ENCODE data around the gene SKAP1.
A peak's percentile ranks its signal among the peaks of the same experiment; 100 is the strongest.

The SKAP1 gene

DNA sequence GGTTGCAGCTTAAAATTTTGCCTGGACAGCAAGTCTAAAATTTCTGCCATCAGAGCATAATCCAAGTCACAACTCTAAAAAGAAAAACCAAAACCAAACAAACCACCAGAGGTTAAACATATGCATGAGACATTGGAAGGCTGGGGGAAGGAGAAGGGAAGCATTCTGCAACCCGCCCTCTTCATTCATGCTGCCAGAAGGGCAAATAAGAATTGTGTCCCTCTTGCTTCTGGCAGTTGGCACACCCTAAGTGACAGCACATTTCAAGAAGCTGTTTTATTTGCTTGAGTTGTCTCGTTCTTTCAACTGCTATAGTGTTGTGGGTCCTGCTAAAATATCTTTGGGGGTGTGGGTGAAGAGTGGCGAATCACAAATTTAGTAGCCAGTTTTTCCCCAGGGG lies 99.6 kb downstream of the SKAP1 start:
- DNase-seq, result no peak

- no peak for DNase-seq
Observed at GRCh38 chr17:48328457-48328856, 101.6 kb downstream of the SKAP1 start.

- no peak for DNase-seq
Observed at GRCh38 chr17:48326310-48326709, 103.7 kb downstream of the SKAP1 start.

DNA sequence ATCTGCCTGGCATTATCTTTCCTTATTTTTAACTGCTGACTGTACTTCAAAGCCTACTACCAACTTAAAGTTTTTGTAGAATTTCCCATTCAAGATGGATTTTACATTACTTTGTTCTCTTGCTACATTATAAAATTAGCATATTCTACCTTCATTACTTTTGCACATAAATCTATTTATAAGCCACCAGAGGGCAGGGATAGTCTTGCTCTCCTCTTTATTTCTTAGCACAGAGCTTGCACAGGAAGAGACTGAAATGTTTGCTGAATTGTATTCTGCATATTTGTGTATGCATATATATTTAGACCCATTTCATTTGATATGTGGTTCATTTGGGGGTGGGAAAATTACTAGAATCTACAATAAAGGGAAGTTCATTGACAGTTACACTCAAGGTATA lies 108.0 kb downstream of the SKAP1 start:
- no peak for DNase-seq

- no peak for DNase-seq
Observed at GRCh38 chr17:48317732-48318131, 112.3 kb downstream of the SKAP1 start.

- no peak for DNase-seq
Observed at GRCh38 chr17:48314716-48315115, 115.3 kb downstream of the SKAP1 start.

GRCh38 chr17:48313096-48313755 lies 116.8 kb downstream of the SKAP1 start:
- no peak for DNase-seq

GRCh38 chr17:48311324-48311723 lies 118.7 kb downstream of the SKAP1 start:
- DNase-seq, result no peak

- no peak for DNase-seq
Observed at GRCh38 chr17:48310748-48311213, 119.2 kb downstream of the SKAP1 start.

GRCh38 chr17:48308581-48308980 lies 121.4 kb downstream of the SKAP1 start:
- no peak for DNase-seq

DNA sequence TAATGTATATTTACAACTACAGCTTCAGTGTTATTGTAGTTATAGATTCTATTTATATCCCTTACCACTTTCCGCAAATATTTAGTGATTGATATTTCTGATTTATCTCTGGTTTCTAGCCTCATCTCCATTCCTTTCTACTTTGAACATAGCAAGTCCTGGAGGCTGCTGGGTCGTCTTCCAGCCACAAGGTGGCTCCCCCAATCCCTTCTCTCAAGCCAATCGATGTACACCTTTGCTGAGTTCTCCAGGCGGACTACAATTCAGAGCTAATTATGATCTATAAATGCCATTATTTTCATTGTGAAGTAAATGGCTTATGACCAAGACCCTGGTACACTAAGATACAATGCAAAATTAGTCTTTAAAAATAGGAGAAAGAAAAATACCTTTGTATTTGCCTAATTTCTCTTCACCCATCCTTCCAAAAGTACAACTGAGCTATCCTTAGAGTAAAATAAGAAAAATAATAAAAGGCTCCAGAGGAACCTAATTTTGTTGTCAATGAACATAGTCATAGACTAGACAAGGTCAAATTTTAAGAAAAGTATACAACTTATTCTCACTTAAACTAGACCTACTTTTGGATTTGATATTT lies 122.1 kb downstream of the SKAP1 start:
- DNase-seq, result peak in 7 of 56 donors; percentile 1 to 14 (median 2)

DNA sequence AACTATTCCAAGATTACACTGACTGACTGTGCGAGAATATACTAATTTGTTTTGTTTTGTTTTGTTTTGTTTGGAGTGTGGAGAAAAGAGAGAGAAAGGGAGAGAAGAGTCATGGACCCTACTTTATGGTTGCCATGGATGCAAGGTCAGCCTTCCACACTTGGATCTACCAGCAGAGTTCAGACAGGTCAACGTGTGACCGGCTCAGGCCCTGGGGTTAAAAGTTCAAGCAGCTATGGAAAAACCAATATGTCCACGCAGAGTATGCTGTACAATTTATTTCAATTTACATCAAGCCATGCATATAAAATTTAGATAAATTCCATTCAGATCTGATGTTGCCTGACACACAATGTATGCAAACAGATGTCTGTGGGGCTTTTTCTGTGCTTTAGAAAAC lies 122.8 kb downstream of the SKAP1 start:
- no peak for DNase-seq

DNA sequence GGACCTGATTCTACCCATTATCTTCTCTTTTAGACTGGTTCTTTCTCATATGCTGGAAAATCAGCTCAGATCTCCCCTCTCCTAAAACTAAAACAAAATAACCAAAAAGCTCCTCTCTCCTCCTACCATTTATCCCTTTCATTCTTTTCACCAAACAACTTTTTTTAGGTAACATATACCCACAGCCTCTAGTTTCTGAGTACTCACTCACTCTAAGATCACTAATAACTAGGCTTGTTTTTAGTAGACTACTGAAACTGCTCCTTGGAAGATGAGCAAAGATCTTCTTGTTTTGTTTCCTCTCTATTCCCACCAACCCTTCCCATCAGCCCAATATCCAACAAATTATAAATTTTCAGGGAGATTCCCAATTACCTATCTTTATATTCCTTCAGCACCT lies 129.0 kb downstream of the SKAP1 start:
- no peak for DNase-seq

GRCh38 chr17:48299760-48300159 lies 130.3 kb downstream of the SKAP1 start:
- DNase-seq, result no peak

- no peak for DNase-seq
Observed at GRCh38 chr17:48297825-48298224, 132.2 kb downstream of the SKAP1 start.

GRCh38 chr17:48296453-48296852 lies 133.6 kb downstream of the SKAP1 start:
- DNase-seq, result no peak

DNA sequence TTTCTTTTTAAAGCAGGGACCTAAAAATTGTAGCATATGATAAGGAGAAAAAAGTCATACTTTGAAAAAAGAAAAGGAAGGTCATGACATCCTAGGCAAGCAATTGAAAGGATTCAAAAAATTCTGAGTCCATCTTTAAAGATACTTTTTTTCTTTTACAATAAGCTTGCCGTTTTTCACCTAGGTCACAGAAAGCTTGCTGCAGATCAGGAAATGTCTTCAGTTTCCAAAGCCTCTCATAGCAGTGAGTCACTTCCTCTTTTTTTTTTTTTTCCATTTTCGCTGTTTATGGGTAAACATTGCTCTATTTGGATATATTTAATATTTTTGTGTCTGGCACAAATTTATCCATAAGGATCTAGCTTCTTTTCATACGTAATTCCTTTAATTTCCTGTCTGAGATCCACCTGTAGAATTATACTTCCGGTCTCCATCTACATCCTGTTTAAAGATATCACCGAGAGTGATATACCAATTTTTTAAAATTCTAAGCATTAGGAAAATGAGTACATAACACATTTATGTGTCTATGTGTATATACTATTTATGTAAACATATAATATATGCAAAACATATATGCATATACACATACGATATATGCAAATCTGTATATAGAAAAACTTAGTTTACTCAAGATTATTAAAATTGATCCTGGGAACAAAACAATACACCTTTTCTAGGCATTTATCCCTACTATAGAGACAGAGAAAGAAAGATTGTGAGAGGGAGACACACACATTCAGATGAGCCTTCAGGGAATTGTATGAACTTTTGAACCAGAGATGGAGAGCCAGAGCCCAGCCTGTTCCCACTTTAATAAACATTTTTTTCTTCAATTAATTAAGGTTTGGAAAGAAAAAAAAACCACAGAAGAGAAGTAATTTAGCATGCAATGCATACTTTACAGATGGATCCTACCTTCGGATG lies 134.4 kb downstream of the SKAP1 start:
- DNase-seq, result no peak

DNA sequence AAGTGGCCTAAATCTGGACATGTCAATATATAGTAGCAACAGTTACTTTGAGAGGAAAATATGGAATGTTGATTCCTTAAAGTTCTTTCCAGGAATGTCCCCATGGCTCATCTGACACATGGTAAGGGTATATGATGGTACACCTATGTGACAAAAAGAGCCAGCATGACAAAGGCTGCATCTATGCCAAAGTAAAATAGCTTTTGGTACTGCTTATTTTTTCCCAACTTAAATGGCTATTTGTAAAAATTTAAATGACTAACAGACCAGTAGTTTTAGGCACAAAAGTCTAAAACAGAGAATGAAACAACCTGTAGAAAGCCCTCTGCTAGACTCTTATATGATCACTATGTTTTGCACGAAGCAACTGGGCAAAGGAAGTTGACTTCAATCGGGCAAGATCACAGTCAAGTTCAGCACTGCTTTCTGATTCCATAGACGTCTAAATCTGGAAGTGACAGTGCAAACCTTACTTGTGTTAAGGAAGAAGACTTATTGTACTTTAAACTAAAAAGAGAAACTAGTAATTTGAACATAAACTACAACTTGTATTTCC lies 135.1 kb downstream of the SKAP1 start:
- DNase-seq, result no peak

DNA sequence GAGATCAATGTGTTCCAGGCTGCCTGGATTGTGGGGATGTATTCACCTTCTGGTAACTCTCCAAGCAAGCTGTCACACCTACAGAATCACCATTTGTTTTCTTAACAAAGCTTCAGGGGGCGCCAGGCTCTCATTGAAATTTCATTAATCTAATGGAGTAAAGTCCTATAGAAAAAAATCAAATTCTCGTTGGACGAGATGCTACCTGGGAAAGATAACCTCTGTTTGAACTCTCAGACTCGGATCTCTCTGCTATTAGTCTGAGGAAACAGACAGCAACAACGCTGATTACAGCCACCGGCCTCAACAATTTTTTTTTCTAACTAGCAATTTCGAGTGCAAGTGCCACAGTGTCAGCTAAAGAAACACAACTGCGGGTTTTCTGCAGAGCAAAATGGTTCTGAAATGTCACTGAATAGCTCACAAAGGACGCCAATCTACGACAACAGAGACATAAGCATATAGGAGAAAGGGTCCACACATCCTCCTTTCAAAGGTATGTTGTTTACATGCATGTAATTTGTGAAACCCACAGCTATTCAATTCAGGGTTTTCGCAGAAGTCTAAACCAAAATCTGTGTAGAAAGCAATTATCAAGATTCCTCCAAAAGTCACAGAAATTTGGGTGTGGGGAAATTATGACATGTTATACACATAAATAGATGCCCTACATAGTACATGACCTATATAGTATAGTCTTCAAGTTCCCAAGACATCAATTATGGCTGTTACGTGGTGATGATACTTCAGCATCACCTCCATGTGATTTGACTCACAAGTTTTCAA lies 135.8 kb downstream of the SKAP1 start:
- DNase-seq, result no peak

GRCh38 chr17:48293319-48294019 lies 136.5 kb downstream of the SKAP1 start:
- DNase-seq, result no peak

Measured in nucleus accumbens (tissue), 56 donors.